ENCODE data around the gene PTPRD. TPM values are rescaled to one million over a fixed set of nuclear protein-coding genes. Genes with fewer than 3 reads are reported as not detected.

The PTPRD gene
- total RNA-seq, 1 experiment from 2014 or later: not detected

DNA sequence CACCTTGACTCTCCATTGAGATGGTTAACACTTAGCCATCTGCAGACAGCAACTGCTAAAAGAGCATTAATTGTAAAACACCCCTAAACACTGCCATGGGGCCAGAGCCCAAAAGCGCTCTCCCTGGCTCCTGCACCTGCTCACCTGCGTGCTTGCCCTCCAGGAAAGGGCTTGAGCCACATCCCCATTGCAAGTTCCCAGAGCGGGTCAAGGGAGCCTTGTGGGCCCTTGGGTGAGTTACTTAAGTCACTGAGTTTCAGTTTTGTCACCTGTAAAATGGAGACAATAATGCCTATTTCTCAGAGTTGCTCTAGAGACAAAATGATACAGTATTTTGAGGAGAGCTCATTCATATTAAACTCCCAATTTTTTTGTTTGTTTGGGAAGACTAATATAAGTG is 967.8 kb downstream of the PTPRD start:
- TF ChIP-seq, protein P1, sequence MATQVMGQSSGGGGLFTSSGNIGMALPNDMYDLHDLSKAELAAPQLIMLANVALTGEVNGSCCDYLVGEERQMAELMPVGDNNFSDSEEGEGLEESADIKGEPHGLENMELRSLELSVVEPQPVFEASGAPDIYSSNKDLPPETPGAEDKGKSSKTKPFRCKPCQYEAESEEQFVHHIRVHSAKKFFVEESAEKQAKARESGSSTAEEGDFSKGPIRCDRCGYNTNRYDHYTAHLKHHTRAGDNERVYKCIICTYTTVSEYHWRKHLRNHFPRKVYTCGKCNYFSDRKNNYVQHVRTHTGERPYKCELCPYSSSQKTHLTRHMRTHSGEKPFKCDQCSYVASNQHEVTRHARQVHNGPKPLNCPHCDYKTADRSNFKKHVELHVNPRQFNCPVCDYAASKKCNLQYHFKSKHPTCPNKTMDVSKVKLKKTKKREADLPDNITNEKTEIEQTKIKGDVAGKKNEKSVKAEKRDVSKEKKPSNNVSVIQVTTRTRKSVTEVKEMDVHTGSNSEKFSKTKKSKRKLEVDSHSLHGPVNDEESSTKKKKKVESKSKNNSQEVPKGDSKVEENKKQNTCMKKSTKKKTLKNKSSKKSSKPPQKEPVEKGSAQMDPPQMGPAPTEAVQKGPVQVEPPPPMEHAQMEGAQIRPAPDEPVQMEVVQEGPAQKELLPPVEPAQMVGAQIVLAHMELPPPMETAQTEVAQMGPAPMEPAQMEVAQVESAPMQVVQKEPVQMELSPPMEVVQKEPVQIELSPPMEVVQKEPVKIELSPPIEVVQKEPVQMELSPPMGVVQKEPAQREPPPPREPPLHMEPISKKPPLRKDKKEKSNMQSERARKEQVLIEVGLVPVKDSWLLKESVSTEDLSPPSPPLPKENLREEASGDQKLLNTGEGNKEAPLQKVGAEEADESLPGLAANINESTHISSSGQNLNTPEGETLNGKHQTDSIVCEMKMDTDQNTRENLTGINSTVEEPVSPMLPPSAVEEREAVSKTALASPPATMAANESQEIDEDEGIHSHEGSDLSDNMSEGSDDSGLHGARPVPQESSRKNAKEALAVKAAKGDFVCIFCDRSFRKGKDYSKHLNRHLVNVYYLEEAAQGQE (IDR thresholded peaks at IDR 0.05; ENCODE audit: insufficient read depth in 1 of 2, low read depth in 2 of 2, low read length in 1 of 2): no peak
- no peak for TF ChIP-seq TCF7L2 (IDR thresholded peaks at IDR 0.05; ENCODE audit: low read depth, low read length)
- TF ChIP-seq POLR2AphosphoS5 (IDR thresholded peaks at IDR 0.05; ENCODE audit: low read depth, low read length): no peak
- TF ChIP-seq SIN3A (IDR thresholded peaks at IDR 0.05; ENCODE audit: borderline replicate concordance, insufficient read depth, low read depth, low read length): no peak
- TF ChIP-seq, protein P2, sequence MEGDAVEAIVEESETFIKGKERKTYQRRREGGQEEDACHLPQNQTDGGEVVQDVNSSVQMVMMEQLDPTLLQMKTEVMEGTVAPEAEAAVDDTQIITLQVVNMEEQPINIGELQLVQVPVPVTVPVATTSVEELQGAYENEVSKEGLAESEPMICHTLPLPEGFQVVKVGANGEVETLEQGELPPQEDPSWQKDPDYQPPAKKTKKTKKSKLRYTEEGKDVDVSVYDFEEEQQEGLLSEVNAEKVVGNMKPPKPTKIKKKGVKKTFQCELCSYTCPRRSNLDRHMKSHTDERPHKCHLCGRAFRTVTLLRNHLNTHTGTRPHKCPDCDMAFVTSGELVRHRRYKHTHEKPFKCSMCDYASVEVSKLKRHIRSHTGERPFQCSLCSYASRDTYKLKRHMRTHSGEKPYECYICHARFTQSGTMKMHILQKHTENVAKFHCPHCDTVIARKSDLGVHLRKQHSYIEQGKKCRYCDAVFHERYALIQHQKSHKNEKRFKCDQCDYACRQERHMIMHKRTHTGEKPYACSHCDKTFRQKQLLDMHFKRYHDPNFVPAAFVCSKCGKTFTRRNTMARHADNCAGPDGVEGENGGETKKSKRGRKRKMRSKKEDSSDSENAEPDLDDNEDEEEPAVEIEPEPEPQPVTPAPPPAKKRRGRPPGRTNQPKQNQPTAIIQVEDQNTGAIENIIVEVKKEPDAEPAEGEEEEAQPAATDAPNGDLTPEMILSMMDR (IDR thresholded peaks at IDR 0.05): no peak
- ATAC-seq: no peak
- no peaks in the 10 kb centered on the region for H3K27me3 ChIP-seq (ENCODE audit: control insufficient read depth, insufficient read depth, low read length)
- no TSS peak for BruUV-seq (replicated peaks)
- intact Hi-C loops (cut with micrococcal nuclease; ENCODE audit: unreplicated experiment): no loop called here
- H3K9me3 ChIP-seq (ENCODE audit: control insufficient read depth, insufficient read depth, low read depth, low read length): no peaks in the 10 kb centered on the region
- H3K4me1 ChIP-seq (ENCODE audit: control insufficient read depth, insufficient read depth, low read length): no peaks in the 10 kb centered on the region
- no peaks in the 10 kb centered on the region for H3K36me3 ChIP-seq (ENCODE audit: control insufficient read depth, insufficient read depth, low read length)
- in situ Hi-C loops (cut with HindIII; ENCODE audit: low pct_unique_long_range_greater_than_20kb, low sequenced_read_pairs): no loop called here
- POLR2A ChIA-PET: no interaction called here
- no peak overlapping the region for H3K4me3 ChIP-seq (ENCODE audit: low read depth in 2 of 2, low read length in 2 of 2)
- no peak overlapping the region for H3K27ac ChIP-seq (ENCODE audit: low read length)
- no peak for DNase-seq (ENCODE audit: low read depth, low spot score)
- CTCF ChIA-PET: no interaction called here

DNA sequence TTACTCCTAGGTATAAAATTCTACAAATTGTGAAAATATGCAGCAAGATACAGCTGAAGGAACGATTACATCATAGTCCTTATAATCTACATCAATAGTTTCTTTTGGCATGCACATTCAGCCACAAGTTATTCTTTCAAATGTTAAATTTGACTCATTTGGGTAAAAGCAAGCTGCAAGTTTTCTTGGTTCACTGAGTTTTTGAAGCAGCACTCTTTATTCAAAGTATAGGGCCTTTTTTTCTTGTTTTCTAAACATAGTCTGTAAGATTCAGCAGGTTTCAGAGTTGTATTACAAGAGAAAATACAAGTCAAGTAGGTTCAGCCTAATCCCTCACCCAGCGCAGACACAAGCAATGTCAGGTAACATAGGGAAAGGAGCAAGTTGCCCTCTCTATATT is 981.5 kb downstream of the PTPRD start:
- intact Hi-C loops (cut with micrococcal nuclease; ENCODE audit: unreplicated experiment): no loop called here
- Histone ChIP-seq H3K27ac (ENCODE audit: low read length) (no peak overlapping the region), H3K9me3 (ENCODE audit: control insufficient read depth, insufficient read depth, low read depth, low read length) (no peaks in the 10 kb centered on the region), H3K36me3 (ENCODE audit: control insufficient read depth, insufficient read depth, low read length) (no peaks in the 10 kb centered on the region), H3K4me1 (ENCODE audit: control insufficient read depth, insufficient read depth, low read length) (no peaks in the 10 kb centered on the region), H3K27me3 (ENCODE audit: control insufficient read depth, insufficient read depth, low read length) (no peaks in the 10 kb centered on the region), H3K4me3 (ENCODE audit: low read depth in 2 of 2, low read length in 2 of 2) (no peak overlapping the region)
- in situ Hi-C loops (cut with HindIII; ENCODE audit: low pct_unique_long_range_greater_than_20kb, low sequenced_read_pairs): no loop called here
- ChIA-PET CTCF (no interaction called here), POLR2A (no interaction called here)
- no TSS peak for BruUV-seq (replicated peaks)
- no peak for DNase-seq (ENCODE audit: low read depth, low spot score)
- TF ChIP-seq POLR2AphosphoS5 (IDR thresholded peaks at IDR 0.05; ENCODE audit: low read depth, low read length): no peak
- TF ChIP-seq SIN3A (IDR thresholded peaks at IDR 0.05; ENCODE audit: borderline replicate concordance, insufficient read depth, low read depth, low read length): no peak
- no peak for TF ChIP-seq TCF7L2 (IDR thresholded peaks at IDR 0.05; ENCODE audit: low read depth, low read length)
- TF ChIP-seq, protein P2 (IDR thresholded peaks at IDR 0.05): no peak
- TF ChIP-seq, protein P1 (IDR thresholded peaks at IDR 0.05; ENCODE audit: insufficient read depth in 1 of 2, low read depth in 2 of 2, low read length in 1 of 2): no peak
- no peak for ATAC-seq
